ENCODE data around the gene TERT.

DNA sequence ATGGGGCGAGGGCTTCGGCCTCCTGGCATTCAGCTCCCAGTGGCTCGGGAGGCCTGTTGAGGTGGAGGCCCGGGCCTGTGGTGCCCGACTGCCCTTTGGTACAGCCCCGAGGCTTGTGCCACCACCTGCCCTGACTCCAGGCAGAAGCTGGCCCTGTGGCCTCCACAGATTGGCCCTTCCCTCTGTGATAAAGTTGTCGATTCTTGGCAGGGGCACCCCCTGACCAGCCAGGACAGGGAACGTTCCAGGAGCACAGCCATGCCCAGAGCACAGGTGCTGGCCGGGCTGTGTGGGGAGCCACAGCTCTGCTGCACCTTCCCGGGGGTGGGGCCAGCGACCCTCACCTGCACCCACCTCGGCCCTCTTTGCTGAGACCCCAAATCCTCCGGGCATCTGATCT is 37.0 kb downstream of the TERT start:
- no peak for TF ChIP-seq CTCF (IDR thresholded peaks at IDR 0.05; ENCODE audit: poor library complexity)
- TF ChIP-seq EZH2phosphoT487 (IDR thresholded peaks at IDR 0.05; ENCODE audit: low read depth, severe bottlenecking, unreplicated experiment), result no peak

Data from hepatocyte (in vitro differentiated cells).